ENCODE results near the gene LOXL1. TPM values are rescaled to one million over a fixed set of nuclear protein-coding genes. Genes with fewer than 3 reads are reported as not detected.
A peak's percentile ranks its signal among the peaks of the same experiment; 100 is the strongest.

The LOXL1 gene
- total and polyA plus RNA-seq, 8 donors: 22.3 to 195 (median 140) TPM

DNA sequence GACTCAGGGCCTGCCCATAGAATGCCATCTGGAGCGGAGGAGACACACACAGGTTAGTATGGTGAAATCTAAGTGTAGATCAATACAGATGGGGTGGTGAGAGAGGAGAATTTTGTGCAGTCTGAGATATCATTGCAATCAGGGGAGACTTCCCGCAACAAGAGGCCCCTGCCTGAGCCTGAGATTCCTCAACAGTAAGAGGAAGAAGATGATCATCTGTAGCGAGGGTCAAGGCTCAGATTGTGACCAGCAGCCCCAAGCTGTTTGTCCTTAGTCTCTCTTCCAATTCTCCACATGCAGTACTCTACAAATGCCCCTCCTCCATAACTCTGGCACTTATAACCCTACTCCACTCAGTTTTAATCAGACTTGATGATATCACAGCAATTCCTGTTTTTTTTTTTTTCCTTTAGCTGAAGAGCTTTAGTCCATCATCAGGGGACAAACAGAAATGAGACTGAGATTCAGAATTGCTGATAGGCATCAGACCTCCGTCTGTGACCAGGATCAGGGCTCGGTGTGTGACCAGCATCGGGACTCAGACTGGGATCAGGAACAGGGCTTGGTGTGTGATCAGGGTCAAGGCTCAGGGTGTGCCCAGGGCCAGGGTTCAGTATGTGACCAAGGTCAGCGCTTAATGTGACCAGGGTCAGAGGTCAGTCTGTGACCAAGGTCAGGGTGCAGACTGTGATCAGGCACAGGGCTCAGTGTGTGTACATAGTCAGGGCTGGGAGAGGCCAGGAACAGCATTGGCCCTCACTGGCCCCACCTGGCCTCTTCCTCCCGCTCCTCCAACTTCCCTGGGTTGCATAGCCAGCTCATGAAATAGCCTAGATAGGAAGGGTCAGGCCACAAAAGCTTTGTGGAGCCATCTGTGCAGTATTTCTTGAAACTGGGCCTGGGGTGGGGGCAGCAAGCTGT is 14.1 kb downstream of the LOXL1 start:
- peaks cover 0 to 16% of the 10 kb centered on the region in 2 donors for H3K4me1 ChIP-seq
- no peaks in the 10 kb centered on the region for H3K27me3 ChIP-seq
- H3K9me3 ChIP-seq: no peaks in the 10 kb centered on the region
- ATAC-seq (no peak), DNase-seq (no peak)
- intact Hi-C loops (cut with DNase I): no loop called here
- TF ChIP-seq, protein P1, sequence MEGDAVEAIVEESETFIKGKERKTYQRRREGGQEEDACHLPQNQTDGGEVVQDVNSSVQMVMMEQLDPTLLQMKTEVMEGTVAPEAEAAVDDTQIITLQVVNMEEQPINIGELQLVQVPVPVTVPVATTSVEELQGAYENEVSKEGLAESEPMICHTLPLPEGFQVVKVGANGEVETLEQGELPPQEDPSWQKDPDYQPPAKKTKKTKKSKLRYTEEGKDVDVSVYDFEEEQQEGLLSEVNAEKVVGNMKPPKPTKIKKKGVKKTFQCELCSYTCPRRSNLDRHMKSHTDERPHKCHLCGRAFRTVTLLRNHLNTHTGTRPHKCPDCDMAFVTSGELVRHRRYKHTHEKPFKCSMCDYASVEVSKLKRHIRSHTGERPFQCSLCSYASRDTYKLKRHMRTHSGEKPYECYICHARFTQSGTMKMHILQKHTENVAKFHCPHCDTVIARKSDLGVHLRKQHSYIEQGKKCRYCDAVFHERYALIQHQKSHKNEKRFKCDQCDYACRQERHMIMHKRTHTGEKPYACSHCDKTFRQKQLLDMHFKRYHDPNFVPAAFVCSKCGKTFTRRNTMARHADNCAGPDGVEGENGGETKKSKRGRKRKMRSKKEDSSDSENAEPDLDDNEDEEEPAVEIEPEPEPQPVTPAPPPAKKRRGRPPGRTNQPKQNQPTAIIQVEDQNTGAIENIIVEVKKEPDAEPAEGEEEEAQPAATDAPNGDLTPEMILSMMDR (IDR thresholded peaks at IDR 0.05): no peak
- no peak overlapping the region for H3K4me3 ChIP-seq
- no peaks in the 10 kb centered on the region for H3K36me3 ChIP-seq
- no peak overlapping the region for H3K27ac ChIP-seq

DNA sequence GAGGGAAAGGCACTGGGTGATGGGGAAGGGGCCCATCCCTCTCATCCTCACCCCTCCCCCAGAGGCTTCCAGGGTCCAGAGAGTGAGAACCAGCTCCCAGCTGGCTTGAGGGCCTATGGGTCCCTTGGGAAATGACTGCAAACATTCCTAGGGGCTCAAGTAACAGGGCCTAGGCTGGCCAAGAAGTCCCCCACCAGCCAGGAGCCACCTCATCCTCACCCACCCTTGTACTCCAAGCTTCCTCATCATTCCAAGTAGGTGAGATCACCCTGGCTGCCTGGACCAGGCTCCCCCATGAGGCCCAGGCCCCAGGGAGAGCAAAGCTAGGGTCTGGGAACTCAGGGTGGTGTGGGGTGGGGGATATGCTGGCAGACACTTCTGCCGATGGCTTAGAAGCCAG is 14.8 kb downstream of the LOXL1 start:
- TF ChIP-seq, protein P1 (IDR thresholded peaks at IDR 0.05): no peak
- DNase-seq: no peak
- Histone ChIP-seq H3K27me3 (no peaks in the 10 kb centered on the region), H3K9me3 (no peaks in the 10 kb centered on the region), H3K4me1 (peaks cover 0 to 15% of the 10 kb centered on the region in 2 donors), H3K4me3 (no peak overlapping the region), H3K27ac (no peak overlapping the region), H3K36me3 (no peaks in the 10 kb centered on the region)
- intact Hi-C loops (cut with DNase I): no loop called here
- peak; percentile 14 for ATAC-seq

DNA sequence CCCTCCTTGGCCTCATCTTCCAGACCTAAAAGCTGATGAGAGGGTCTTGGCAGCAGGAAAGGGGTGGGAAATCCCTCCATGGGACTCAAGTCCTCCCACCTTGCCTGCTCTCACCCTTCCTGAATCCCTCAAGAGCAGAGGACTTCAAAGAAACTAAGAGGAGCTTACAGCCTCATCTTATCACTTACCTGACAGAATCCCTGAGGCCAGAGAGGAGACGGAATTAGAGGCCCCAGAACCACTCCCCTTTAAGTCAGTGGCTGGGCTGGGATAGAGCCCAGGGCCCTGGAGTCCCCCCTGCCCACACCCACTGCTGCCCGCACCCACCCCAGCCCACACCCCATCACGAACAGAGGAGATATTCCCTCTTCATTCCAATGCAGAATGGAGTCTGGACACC is 15.2 kb downstream of the LOXL1 start:
- Histone ChIP-seq H3K27me3 (no peaks in the 10 kb centered on the region), H3K4me1 (peaks cover 0 to 11% of the 10 kb centered on the region in 2 donors), H3K36me3 (no peaks in the 10 kb centered on the region), H3K27ac (no peak overlapping the region), H3K9me3 (no peaks in the 10 kb centered on the region), H3K4me3 (no peak overlapping the region)
- ATAC-seq: no peak
- intact Hi-C loops (cut with DNase I): no loop called here
- no peak for DNase-seq
- TF ChIP-seq, protein P1 (IDR thresholded peaks at IDR 0.05): no peak

DNA sequence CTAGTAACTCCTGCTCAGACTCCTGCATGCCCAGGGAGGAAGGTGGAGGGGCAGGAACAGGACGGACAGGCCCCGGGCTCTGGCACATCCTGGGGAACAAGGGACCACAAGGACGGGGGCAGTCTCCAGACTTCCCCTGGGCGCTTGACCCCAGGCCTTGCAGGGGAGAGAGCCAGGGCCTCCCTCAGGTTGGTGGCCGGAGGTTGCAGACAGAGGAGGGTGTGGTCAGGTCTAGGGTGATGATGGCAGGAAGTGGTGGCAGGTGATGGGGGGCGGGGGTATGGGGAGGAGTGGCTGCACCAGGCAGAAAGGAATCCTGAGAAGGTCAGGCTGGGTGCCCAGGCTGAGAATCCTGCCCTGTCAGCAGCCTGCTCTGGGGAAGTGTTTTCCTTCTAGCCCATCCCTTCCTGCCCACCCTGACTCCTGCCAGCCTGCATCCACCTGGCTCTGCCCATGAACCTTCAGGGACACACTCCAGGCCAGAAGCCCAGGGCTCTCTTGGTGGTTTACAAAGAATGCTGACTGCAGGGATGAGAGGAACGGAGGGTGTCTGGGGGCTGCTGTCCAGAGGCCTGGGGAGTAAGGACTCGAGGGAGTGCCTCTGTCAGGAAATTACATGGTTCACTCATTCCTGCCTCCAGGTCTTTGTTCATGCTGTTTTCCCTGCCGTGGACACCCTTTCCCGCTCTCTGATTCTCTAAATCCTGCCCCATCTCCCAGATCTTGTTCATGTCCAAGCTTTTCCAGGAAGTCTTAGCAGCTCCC is 15.8 kb downstream of the LOXL1 start:
- no peak for ATAC-seq
- H3K4me3 ChIP-seq: no peak overlapping the region
- H3K27me3 ChIP-seq: no peaks in the 10 kb centered on the region
- no peaks in the 10 kb centered on the region for H3K9me3 ChIP-seq
- intact Hi-C loops (cut with DNase I): no loop called here
- H3K4me1 ChIP-seq: peaks cover 0 to 5% of the 10 kb centered on the region in 2 donors
- no peak for DNase-seq
- TF ChIP-seq, protein P1 (IDR thresholded peaks at IDR 0.05): no peak
- no peaks in the 10 kb centered on the region for H3K36me3 ChIP-seq
- no peak overlapping the region for H3K27ac ChIP-seq

DNA sequence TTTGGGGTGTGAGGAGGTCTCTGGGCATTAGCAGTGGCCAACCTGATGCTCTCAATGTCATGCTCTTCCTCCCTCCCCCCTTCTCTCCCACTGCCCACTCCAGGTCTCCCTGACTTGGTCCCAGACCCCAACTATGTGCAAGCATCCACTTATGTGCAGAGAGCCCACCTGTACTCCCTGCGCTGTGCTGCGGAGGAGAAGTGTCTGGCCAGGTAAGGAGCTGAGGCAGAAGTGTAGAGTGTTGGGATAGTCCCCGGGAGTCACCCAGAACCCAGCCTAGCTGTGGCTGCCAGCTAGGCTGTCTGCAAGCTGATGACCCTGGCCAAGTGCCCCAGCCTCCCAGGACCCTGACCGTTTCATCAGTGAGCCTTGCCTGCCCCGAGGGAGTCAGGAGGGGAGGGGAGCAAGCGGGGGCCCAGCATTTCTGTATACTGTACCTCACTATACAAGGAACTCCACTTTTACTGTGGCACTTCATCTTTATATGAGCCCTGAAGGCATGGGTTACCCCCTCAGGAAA is 16.5 kb downstream of the LOXL1 start:
- Histone ChIP-seq H3K36me3 (no peaks in the 10 kb centered on the region), H3K4me1 (peaks cover 0 to 5% of the 10 kb centered on the region in 2 donors), H3K27ac (no peak overlapping the region), H3K4me3 (no peak overlapping the region), H3K9me3 (no peaks in the 10 kb centered on the region), H3K27me3 (no peaks in the 10 kb centered on the region)
- DNase-seq (no peak), ATAC-seq (no peak)
- TF ChIP-seq, protein P1 (IDR thresholded peaks at IDR 0.05): no peak
- intact Hi-C loops (cut with DNase I): no loop called here

All from left lung (tissue), 10 donors.